Measurements from ENCODE around the gene SLC1A2. TPM values are rescaled to one million over a fixed set of nuclear protein-coding genes. Genes with fewer than 3 reads are reported as not detected.

The SLC1A2 gene
- total and polyA plus RNA-seq, 2 experiments from 2014 or later, result 0.70 to 2.8 TPM

DNA sequence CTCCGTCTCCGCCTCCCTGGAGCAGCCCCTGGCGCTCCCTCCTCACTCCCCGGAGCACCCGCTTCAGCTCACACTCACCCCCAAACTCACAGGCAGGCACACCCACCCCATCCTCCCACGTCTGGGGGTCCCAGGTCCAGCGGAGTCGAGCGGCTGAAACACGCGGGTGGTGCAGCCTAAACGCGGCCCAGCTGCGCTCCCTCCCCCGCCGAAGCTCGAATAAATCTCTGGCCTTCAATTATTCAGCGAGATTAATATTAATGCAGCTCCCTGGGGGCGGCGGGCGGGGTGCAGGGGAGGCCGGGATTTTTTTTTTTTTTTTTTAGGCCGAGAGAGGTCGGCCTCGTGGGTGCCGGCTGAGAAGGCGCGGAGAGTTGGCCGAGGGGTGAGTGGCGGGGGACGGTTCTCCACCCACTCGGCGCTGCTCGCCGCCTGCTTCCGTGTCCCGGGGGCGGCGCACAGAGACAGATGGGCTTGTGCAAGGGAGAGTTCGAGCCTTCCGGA lies 524 bp upstream of the SLC1A2 start:
- peaks cover 65% of the 10 kb centered on the region for H3K27me3 Mint-ChIP-seq (ENCODE audit: insufficient read depth, low read depth, poor library complexity)
- Histone ChIP-seq H3K27ac (ENCODE audit: low read depth) (no peak overlapping the region), H3K4me2 (peak overlapping the region; percentile 94), H2AFZ (peak overlapping the region; percentile 98), H3K9me2 (ENCODE audit: insufficient read depth) (no peaks in the 10 kb centered on the region), H4K20me1 (replicated peaks; ENCODE audit: insufficient read depth) (peaks cover 3% of the 10 kb centered on the region), H3K79me2 (replicated peaks; ENCODE audit: insufficient read depth) (no peaks in the 10 kb centered on the region), H3K4me3 (peak overlapping the region; percentile 87), H3K27me3 (ENCODE audit: insufficient read depth) (peaks cover 89% of the 10 kb centered on the region), H3F3A (replicated peaks; ENCODE audit: low read depth) (no peaks in the 10 kb centered on the region), H3K36me3 (ENCODE audit: insufficient read depth) (no peaks in the 10 kb centered on the region), H3K4me1 (ENCODE audit: insufficient read depth) (peaks cover 14% of the 10 kb centered on the region; the same call in 1 of the 2 replicates)
- no peak overlapping the region for H3K27ac Mint-ChIP-seq
- H3K4me3 Mint-ChIP-seq, result peak overlapping the region; percentile 80
- TF ChIP-seq EZH2 (IDR thresholded peaks at IDR 0.05; ENCODE audit: low read depth, unreplicated experiment) (peak; percentile 62), REST (IDR thresholded peaks at IDR 0.05; ENCODE audit: unreplicated experiment) (no peak), POLR2AphosphoS5 (IDR thresholded peaks at IDR 0.05; ENCODE audit: low read depth) (no peak)
- H3K36me3 Mint-ChIP-seq (ENCODE audit: low read depth), result no peaks in the 10 kb centered on the region
- peak; percentile 22 for DNase-seq (ENCODE audit: low spot score)
- ATAC-seq, result peak; percentile 5
- H3K4me1 Mint-ChIP-seq, result peaks cover 13% of the 10 kb centered on the region; the same call in 2 of the 3 replicates
- peaks cover 3% of the 10 kb centered on the region; the same call in 1 of the 3 replicates for H3K9me3 Mint-ChIP-seq

GRCh38 chr11:35418282-35419183 lies 825 bp downstream of the SLC1A2 start:
- Mint-ChIP-seq H3K9me3 (peaks cover 3% of the 10 kb centered on the region; the same call in 1 of the 3 replicates), H3K4me3 (peak overlapping the region; percentile 80), H3K36me3 (ENCODE audit: low read depth) (no peaks in the 10 kb centered on the region), H3K4me1 (peaks cover 13% of the 10 kb centered on the region; the same call in 2 of the 3 replicates), H3K27me3 (ENCODE audit: insufficient read depth, low read depth, poor library complexity) (peaks cover 65% of the 10 kb centered on the region), H3K27ac (no peak overlapping the region)
- Histone ChIP-seq H3K9me2 (ENCODE audit: insufficient read depth) (no peaks in the 10 kb centered on the region), H3K4me2 (peak overlapping the region; percentile 94), H4K20me1 (replicated peaks; ENCODE audit: insufficient read depth) (peaks cover 3% of the 10 kb centered on the region), H3K4me1 (ENCODE audit: insufficient read depth) (peaks cover 14% of the 10 kb centered on the region; the same call in 1 of the 2 replicates), H3K27me3 (ENCODE audit: insufficient read depth) (peaks cover 91% of the 10 kb centered on the region), H3K36me3 (ENCODE audit: insufficient read depth) (no peaks in the 10 kb centered on the region), H3K4me3 (peak overlapping the region; percentile 87), H3K27ac (ENCODE audit: low read depth) (no peak overlapping the region), H2AFZ (peak overlapping the region; percentile 98), H3K79me2 (replicated peaks; ENCODE audit: insufficient read depth) (no peaks in the 10 kb centered on the region), H3F3A (replicated peaks; ENCODE audit: low read depth) (no peaks in the 10 kb centered on the region)
- ATAC-seq, result peak; percentile 69
- peak; percentile 80 for DNase-seq (ENCODE audit: low spot score)
- TF ChIP-seq STAT1 (IDR thresholded peaks at IDR 0.05; ENCODE audit: unreplicated experiment) (no peak), JUNB (IDR thresholded peaks at IDR 0.05; ENCODE audit: unreplicated experiment) (no peak), ZNF462 (CRISPR knock-in tag; IDR thresholded peaks at IDR 0.05) (no peak), ETS1 (IDR thresholded peaks at IDR 0.05) (no peak), EZH2 (IDR thresholded peaks at IDR 0.05; ENCODE audit: low read depth, unreplicated experiment) (peak; percentile 68)

All from GM23338 (cell line).